22Rv1 (cell line): ENCODE results near the gene SREBF2.

Source experiments
- ZFX ChIP-seq: fragments of 450-650 bp; IDR thresholded peaks from 2 replicates; pipeline ENCODE4 v1.6.1; 2017; ENCODE audit warnings: antibody characterized with exemption, borderline replicate concordance
- TF ChIP-seq, protein P1 (sequence below): fragments of 450-650 bp; IDR thresholded peaks from 2 replicates; pipeline ENCODE4 v1.5.1; 2017; ENCODE audit warnings: mild to moderate bottlenecking

DNA sequence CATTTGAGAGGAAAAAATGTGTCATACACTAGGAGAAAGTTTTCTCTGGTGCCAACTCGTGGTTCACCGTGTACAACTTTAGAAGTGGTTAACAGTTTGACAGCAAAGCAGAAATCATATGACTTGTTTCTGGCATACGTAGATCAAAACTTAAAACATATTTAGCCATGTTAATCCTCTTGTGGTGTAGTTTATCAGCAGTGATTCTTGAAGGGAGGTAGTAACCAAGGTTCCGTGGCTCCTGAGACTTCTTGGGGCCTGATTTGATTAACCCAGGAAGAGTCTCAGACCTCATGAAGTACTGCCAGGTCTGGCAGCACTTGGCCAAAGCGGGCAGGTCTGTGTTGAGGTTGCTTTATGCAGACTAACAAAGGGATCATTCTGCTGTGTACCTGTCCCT is 40.5 kb downstream of the SREBF2 start:
- TF ChIP-seq, protein P1, sequence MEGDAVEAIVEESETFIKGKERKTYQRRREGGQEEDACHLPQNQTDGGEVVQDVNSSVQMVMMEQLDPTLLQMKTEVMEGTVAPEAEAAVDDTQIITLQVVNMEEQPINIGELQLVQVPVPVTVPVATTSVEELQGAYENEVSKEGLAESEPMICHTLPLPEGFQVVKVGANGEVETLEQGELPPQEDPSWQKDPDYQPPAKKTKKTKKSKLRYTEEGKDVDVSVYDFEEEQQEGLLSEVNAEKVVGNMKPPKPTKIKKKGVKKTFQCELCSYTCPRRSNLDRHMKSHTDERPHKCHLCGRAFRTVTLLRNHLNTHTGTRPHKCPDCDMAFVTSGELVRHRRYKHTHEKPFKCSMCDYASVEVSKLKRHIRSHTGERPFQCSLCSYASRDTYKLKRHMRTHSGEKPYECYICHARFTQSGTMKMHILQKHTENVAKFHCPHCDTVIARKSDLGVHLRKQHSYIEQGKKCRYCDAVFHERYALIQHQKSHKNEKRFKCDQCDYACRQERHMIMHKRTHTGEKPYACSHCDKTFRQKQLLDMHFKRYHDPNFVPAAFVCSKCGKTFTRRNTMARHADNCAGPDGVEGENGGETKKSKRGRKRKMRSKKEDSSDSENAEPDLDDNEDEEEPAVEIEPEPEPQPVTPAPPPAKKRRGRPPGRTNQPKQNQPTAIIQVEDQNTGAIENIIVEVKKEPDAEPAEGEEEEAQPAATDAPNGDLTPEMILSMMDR: no peak
- TF ChIP-seq ZFX: no peak
